Brain microvascular endothelial cell (primary cell): Measurements from ENCODE around the gene RELL1.
A peak's percentile ranks its signal among the peaks of the same experiment; 100 is the strongest.

Experiments
- DNase-seq: peaks from one replicate; pipeline ENCODE4 v3.0.0-alpha.2; 2020
- H3K27ac ChIP-seq: fragments of 250-450 bp; sonication (Bioruptor Pico); 2 replicates; pipeline ENCODE4 v1.5.1; 2020; ENCODE audit warnings: mild to moderate bottlenecking, moderate library complexity
- H3K27me3 ChIP-seq: fragments of 250-450 bp; sonication (Bioruptor Pico); replicated peaks from 2 replicates; pipeline ENCODE4 v1.5.1; 2020; ENCODE audit warnings: mild to moderate bottlenecking
- H3K36me3 ChIP-seq: fragments of 250-450 bp; sonication (Bioruptor Pico); replicated peaks from 2 replicates; pipeline ENCODE4 v1.5.1; 2020; ENCODE audit warnings: mild to moderate bottlenecking
- H3K4me3 ChIP-seq: 2 replicates; pipeline ENCODE4 v1.5.1; 2011; ENCODE audit warnings: low read depth, mild to moderate bottlenecking, control low read depth, low read length, moderate library complexity
- CTCF ChIP-seq: IDR thresholded peaks from 2 replicates; pipeline ENCODE4 v1.5.1; 2011; ENCODE audit warnings: low read depth, mild to moderate bottlenecking, moderate library complexity, low read length, control low read depth, inconsistent platforms; ENCODE audit errors: missing control alignments
- in situ Hi-C: cut with HindIII; loops from 2 replicates; pipeline ENCODE4 v1.10.0; 2017; ENCODE audit warnings: low sequenced_read_pairs, low pct_ligation_motif_present

The RELL1 gene

GRCh38 chr4:37641352-37641751, 44.8 kb downstream of the RELL1 start:
- Histone ChIP-seq H3K27me3 (no peaks in the 10 kb centered on the region), H3K36me3 (no peaks in the 10 kb centered on the region), H3K4me3 (no peak overlapping the region), H3K27ac (no peak overlapping the region)
- in situ Hi-C loops = no loop called here
- no peak for TF ChIP-seq CTCF
- DNase-seq = no peak

- Histone ChIP-seq H3K27me3 (no peaks in the 10 kb centered on the region), H3K4me3 (no peak overlapping the region), H3K36me3 (no peaks in the 10 kb centered on the region), H3K27ac (no peak overlapping the region)
- in situ Hi-C loops = no loop called here
- no peak for DNase-seq
- TF ChIP-seq CTCF = no peak
Measured at GRCh38 chr4:37639551-37640285, 46.5 kb downstream of the RELL1 start.

- TF ChIP-seq CTCF = no peak
- in situ Hi-C loops = no loop called here
- H3K27me3 ChIP-seq = no peaks in the 10 kb centered on the region
- peaks cover 6% of the 10 kb centered on the region for H3K36me3 ChIP-seq
- no peak for DNase-seq
- H3K4me3 ChIP-seq = no peak overlapping the region
- H3K27ac ChIP-seq = no peak overlapping the region
Measured at GRCh38 chr4:37635155-37635554, 51.0 kb downstream of the RELL1 start.

GRCh38 chr4:37634180-37634579, 52.0 kb downstream of the RELL1 start:
- H3K36me3 ChIP-seq = peaks cover 6% of the 10 kb centered on the region
- no peak for DNase-seq
- H3K4me3 ChIP-seq = no peak overlapping the region
- H3K27me3 ChIP-seq = no peaks in the 10 kb centered on the region
- no peak overlapping the region for H3K27ac ChIP-seq
- no peak for TF ChIP-seq CTCF
- in situ Hi-C loops = no loop called here

- Histone ChIP-seq H3K4me3 (no peak overlapping the region), H3K27me3 (no peaks in the 10 kb centered on the region), H3K36me3 (peaks cover 6% of the 10 kb centered on the region), H3K27ac (no peak overlapping the region)
- in situ Hi-C loops = no loop called here
- DNase-seq = no peak
- no peak for TF ChIP-seq CTCF
Measured at GRCh38 chr4:37632836-37633235, 53.3 kb downstream of the RELL1 start.

- Histone ChIP-seq H3K4me3 (no peak overlapping the region), H3K36me3 (peaks cover 6% of the 10 kb centered on the region), H3K27ac (no peak overlapping the region), H3K27me3 (no peaks in the 10 kb centered on the region)
- peak; percentile 16 for DNase-seq
- in situ Hi-C loops = no loop called here
- TF ChIP-seq CTCF = no peak
Measured at GRCh38 chr4:37631551-37631950, 54.6 kb downstream of the RELL1 start.
